Ovary (tissue), 3 donors: Measurements from ENCODE around the gene PGAP3.

Source experiments
- CTCF ChIP-seq, 3 donors: fragments of 450-650 bp in 2 of 3; fragments of 200-600 bp in 1 of 3; IDR thresholded peaks; one replicate each; pipeline versions ENCODE4 v1.5.1 to v1.8.0; 2016 to 2022; ENCODE audit warnings: antibody characterized with exemption in 3 of 3, mild to moderate bottlenecking in 1 of 3
- EP300 ChIP-seq: sonication (generic); formaldehyde crosslinking; IDR thresholded peaks from one replicate; pipeline ENCODE4 v1.6.1; 2017; ENCODE audit warnings: antibody characterized with exemption
- POLR2A ChIP-seq: fragments of 450-650 bp; IDR thresholded peaks from one replicate; pipeline ENCODE4 v1.6.1; 2017; ENCODE audit warnings: antibody characterized with exemption, mild to moderate bottlenecking, moderate library complexity
- donor health status: DM: no; HTN: no; CAD: no.

GRCh38 chr17:39624313-39624712, 63.5 kb downstream of the PGAP3 start:
- TF ChIP-seq CTCF (IDR thresholded peaks at IDR 0.05), result no peak
- TF ChIP-seq POLR2A, result no peak
- no peak for TF ChIP-seq EP300
